ENCODE data around the gene LCE3B.

The LCE3B gene

DNA sequence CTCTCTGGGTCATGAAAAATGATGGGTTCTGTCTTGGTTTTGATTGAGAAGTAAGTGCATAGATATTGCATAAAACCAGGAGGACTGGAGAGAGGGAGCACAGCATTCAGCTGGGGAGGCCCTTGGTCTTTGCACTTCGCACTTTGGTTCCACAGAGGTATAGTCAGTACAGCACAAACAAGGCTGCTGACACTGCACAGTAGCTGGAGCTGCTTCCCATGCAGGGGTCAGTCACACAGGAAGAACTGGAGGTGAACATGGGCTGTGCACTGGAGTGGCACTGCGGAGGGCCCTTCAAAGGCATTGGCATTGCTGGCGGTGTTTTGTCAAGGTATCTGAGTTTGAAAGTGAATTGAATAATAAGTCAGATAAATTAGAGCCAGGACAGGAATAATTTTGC, 45.0 kb downstream of the LCE3B start:
- DNase-seq (ENCODE audit: low spot score), result no peak

DNA sequence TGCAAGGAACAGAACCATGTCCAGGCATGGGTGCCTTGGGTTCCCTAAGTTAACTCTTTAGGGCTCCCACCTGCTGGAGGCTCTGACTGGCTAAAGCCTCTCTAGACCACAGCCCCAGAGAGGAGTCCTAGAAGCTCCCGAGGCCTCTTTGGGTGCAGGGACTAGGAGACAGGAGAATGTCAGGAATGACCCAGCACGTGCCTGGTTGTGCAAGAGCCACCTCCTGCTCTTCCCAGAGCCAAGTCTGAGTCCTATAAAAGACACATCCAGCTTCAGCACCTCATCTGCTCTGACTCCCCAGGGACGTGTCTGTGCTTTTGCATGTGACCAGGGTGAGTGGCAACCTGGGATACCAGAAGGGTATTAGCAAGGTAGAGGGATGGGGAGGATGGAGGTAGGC, 49.5 kb downstream of the LCE3B start, which contains the start of gene LCE2D:
Gene LCE2D (plus strand): TSS at position 283 of the 400 bp plus-strand sequence. CDS start 726 bp downstream, outside the sequence.
- DNase-seq (ENCODE audit: low spot score), result no peak

All from globus pallidus (tissue), 1 donor.